Eye (tissue), 1 donor: Measurements from ENCODE around the gene ZNF473.
A peak's percentile ranks its signal among the peaks of the same experiment; 100 is the strongest.

Experiments used
- DNase-seq: peaks from one replicate; pipeline ENCODE4 v3.0.0-alpha.2; 2015

ZNF473 gene

DNA sequence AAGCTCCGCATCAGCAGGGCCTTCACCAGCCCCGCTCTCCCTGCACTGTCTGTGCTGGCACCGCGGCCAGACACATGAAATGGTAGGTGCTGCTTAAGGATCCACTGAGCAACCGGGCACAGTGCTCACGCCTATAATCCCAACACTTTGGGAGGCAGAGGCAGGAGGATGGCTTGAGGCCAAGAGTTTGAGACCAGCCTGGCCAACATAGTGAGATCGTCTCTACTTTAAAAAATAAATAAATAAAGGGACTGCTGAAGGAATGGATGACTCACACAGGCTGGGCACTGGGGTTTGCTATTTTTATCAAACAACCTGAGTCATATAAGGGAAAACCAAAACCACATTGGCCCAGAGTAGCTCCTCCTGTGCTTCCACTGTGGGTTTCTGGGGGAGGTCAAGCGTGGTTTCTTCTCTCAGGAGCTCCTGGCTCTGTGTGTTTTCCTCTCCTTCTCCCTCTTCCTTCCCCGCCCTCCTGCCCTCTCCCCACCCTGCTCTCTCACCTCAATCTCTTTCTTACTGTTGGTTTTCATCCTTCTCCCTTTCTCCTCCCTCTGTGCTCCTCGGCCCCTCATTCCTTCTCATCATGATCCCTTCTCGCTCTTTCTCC is 21.9 kb upstream of the ZNF473 start:
- no peak for DNase-seq

DNA sequence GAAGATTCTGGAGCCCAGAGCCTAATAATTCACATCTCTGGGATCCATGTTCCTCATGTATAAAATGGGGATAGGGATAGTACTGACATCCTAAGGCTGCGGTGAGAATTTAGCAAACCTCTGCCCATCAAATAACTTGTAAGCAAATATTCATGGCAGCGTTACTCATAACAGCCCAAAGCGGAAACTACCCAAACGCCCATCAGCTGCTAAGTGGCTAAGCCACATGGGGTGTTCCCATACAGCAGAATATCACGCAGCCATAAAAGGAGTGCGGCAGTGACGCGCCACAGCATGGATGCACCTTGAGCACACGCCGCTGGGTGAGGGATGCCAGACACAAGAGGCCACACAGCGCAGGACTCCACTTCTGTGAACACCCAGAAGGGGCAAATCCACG is 20.4 kb upstream of the ZNF473 start:
- DNase-seq: no peak

DNA sequence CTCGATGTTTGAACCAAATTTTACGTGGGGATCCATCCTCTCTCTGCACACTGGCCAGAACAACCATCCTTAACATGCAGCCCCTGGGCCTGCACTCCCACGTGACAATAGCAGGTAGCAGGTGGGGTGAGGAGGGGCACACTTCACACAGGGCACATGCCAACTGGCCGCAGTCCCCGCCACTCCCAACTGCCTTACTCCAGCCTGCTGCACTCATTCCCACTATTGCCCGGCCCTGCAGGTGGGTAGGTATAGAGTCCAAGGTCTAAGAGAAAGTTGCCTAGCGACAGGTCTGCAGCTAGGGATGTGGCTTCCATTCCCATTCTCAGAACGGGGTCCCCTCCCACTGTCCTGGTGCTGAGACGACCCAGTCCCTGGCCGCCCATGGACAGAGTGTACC is 18.6 kb upstream of the ZNF473 start:
- DNase-seq: no peak

DNA sequence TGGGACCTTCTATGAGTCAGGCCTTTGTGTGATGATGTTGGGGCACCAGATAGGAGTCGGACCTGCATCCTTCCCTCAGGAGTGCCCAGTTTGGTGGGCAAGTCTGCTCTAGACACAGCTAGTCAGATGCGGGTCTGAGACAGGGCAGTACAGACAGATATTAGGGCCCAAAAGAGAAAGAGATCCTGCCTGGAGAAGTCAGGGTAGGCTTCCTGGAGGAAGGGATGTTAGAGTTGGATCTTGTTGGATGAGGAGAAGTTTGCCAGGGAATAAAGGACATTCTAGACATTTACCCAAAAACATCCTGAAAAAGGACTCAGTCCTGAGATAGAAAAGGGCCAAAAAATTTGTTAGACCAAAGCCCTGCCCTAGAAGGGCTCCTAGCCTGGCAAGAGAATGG is 17.9 kb upstream of the ZNF473 start:
- no peak for DNase-seq

DNA sequence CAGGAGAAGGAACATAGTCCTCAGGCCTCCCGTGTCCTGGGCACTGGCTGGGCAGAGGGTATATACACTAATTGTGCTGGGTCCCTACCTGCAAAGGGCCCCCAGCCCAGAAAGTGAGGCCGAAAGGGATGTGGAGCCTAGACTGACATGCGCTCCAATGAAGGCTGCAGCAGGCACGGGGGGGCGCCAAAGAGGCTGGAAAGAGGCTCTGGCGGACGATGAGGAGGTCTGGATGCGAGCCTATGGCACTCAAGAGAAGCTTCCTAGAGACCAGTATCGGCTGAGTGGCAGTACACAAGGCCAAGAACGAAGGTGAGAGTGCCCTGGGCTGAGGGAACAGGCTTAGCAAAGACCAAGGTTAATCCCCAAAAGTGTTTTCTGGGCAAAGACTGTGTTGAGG is 17.3 kb upstream of the ZNF473 start:
- peak; percentile 19 for DNase-seq

DNA sequence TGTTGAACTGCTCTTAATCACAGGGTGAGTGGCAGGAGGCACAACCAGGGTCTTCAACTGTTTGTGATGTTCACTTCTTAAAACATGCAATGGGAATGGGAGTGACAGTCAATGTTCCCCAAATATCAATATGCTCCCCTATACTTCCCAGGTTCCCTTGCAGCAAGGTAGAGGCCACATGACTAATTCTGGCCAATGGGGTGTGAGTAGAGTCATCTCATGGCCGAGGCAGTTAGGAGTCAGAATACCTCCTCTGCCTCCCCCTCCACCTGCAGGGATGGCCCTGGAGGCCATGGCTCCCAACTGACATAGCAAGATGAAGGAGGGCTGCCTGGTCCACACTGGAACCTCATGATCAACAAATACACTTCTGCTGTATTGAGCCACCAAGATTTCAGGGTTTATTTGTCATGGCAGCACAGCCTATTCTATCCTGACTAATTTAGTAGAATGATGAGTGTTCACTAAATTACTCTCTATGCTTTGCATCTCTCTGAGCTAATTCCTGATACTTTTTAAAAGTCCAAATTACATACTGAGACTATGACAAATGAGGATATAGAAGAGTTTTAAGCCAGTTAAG is 9.5 kb upstream of the ZNF473 start:
- no peak for DNase-seq

DNA sequence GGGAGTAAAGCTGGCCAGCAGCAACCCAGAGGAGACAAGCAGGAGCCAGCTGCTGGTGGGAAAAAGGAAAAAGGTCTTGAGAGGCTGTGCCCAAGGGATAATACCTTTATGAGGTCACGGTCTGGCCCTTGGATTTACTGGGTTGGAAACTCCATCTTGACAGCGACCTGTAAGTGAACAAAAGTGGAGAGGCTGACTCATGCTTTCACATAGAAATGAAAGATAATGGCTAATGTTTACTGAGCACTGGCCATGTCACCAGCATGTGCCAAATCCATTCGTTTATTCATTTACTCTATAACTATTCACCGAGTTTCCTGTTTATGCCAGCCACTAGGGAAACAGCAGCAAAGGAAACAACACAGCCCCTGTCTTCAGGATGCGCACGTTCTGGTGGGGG is 5.3 kb upstream of the ZNF473 start:
- peak; percentile 10 for DNase-seq

DNA sequence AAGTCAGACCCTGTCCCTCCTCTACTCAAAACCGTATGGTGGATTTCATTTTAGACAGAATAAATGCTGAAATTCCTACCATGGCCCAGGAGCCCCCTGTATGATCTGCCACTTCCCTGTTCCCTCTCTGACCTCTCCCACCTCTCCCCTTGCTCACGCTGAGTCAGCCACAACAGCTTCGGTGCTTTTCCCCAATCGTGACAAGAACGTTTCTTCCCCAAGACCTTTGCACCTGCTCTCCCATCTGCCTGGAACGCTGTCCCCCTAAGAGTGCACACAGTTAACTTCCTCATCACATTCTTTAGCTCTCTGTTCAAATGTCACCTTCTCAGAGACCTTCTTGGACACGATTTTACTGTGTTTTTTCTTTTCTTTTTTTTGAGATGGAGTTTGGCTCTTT is 3.0 kb upstream of the ZNF473 start:
- no peak for DNase-seq

DNA sequence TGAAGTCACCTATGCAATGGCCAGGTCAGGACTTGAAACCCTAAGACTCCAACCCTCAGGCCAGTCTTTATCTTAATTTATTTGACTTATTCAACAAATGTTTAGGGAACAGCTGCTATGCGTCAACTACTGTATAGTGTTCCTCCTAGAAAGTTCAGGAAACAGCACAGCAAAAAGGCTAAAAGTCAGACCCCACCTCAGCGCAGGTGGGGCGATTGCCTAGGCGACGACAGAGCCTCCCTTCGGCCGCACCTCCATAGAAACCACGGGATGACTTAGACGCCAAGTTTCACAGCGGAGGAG is 1.1 kb upstream of the ZNF473 start:
- DNase-seq: no peak

DNA sequence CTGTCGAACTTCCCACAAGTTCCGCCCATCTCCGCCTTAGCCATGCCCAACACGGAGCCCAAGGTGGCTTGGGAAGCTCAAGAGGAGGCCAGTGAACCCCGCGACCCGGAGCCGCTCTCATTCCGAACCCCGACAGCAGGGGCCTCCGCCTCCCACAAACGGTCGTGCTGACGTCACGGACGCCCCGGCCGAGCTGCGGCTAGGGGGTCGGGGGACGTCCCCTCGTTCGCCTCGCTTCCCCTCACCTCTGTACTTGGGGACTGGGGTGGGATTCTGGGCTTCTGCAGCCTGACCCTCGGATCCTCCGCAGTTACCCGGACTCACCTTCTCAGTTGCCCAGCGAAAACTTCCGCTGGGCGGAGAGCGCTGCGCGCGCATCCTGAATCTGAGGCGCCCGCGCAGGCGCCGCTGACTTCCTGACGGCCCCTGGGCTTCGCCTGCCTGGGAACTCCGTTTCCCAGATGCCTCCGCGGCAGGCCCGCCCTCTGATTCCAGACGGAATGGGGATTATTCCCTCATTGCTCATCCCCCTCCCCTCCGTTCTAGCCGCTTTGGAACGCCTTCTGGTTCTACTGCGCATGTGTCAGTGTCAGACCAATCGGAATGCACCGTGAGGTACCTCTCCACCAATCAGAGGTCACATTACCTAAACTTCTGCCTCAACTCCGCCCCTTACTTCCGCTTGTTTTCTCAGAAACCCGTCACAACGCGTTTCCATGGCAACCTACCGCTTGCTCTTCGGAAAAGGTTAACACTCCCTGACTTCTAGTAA is 597 bp upstream of the ZNF473 start, which contains the start of gene VRK3:
VRK3 (minus strand) TSS at position 351 of the 772 bp plus-strand sequence. CDS start 9,210 bp downstream, outside the sequence.
- DNase-seq: peak; percentile 100

DNA sequence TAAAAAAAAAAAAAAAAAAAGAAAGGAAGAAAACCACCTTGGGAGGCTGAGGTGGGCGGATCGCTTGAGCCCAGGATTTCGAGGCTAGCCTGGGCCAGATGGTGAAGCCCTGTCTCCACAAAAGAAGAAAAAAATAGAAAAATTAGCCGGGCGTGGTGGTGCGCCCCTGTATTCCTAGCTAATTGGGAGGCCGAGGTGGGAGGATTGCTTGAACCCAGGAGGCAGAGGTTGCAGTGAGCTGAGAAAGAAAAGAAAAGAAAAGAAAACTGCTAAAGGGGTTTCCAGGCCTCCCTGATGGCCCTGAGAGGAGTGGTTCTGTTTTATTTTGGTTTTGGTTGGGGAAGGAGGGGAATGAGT is 723 bp downstream of the ZNF473 start:
- DNase-seq: no peak

DNA sequence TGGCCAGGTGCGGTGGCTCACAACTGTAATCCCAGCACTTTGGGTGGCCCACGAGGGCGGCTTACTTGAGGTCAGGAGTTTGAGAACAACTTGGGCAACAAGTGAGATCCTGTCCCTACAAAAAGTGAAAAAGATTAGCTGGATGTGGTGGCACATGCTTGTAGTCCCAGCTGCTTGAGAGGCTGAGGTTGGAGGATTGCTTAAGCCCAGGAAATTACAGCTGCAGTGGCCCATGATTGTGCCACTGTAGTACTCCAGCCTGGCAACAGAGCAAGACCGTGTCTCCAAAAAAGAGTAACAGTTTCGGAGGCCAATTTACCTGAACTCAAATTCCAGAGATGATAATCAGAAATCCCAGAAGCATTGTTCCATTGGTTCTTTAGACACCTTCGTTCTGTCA is 4.4 kb downstream of the ZNF473 start:
- no peak for DNase-seq

DNA sequence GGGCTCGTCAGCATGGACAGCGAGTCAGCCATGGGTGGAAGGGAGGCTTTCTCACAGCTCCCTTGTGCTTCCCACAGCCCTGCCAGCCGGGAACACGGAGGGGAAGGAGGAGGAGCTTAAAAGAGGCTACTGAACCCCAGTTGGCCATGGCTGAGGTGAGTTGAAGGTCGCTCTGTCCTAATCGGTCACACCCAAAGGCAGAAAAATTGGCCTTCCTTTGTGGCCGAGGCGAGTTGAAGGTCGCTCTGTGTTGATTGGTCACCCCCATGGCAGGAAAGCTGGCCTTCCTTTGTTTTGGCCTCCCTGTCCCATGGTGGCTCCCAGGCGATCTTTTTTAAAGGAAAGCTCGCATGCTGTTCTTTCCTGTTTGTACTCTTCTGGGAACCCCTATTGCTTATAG is 5.1 kb downstream of the ZNF473 start:
- DNase-seq: no peak

DNA sequence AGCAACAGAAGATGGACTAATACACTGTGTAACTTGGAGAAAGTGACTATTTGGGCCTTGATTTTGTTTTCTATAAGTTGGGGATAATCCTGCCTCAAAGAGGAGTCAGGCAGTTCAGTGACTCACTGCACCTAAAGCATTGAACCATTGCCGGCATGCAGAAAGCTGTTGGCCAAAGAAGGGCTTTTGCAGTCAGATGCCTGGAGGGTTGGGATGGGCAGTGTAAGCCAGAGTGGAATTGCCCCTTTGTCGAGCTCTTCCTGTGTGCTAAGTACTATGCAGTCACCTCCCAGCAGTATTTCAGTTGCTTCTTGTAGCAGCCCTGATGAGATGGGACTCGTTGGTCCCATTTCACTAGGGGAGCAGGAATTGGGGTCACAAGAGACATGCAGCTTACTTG is 11.1 kb downstream of the ZNF473 start:
- no peak for DNase-seq

DNA sequence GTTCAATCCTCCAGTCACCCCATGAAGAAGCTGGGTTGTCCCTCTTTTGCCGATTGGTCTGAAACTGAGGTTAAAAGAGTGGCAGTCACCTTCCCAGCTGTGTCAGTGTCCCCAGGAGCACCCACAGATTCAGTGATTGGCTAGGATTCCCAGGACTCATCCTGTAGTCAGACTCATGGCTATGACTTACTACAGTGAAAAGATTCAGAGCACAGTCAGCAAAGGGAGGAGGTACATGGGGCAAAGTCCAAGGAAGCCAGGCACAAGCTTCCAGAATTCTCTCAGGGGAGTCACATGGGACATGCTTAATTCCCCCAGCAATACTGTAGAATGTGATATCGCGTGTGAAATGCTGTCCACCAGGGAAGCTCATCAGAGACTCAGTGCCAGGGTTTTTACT is 14.2 kb downstream of the ZNF473 start:
- DNase-seq: no peak

DNA sequence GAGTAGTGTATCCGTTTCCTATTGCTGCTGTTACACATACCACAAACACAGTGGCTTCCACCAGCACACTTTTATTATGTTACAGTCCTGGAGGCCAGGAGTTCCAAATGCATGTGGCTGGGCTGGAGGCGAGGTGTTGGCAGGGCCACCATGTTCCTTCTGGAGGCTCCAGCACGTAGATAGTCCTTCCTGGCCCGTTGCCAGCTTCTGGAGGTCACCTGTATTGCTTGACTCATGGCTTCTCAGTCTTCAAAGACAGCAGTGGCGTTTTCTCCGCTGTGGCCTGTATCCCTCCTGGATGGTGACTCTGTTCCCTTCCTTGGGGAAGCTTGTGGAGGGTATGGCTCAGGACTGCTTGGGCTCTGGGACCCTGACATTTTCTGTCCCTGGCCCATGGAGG is 15.2 kb downstream of the ZNF473 start:
- no peak for DNase-seq

DNA sequence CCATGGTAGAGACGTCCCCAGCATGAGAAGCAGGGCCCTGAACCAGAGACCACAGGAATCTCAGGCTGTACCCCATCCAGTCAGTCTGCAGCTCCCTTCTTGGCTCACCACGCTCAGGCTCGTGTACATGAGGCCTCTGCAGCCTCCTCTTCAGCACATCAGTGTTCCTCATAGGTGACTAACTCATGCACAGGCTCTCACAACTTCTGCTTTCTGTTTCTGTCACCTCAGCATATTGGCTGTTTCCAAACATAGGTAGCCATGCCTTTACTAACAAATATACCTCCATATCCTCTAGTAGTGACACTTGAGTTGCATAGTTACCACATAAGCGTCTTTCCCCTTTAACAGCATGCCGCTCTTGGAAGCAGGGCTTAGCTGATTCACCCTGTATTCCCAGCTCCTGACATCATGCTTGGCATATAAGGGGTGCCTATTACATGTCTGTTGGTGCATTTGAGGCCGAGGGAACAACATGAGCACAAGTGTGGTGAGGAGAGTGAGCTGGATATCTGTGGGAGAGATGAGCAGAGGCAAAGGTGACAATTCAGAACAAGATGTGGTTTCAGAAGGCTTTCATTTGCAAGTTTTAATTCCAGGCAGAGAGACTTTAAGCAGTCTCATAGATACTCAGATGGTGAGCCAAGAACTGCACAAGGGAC is 16.7 kb downstream of the ZNF473 start:
- no peak for DNase-seq

DNA sequence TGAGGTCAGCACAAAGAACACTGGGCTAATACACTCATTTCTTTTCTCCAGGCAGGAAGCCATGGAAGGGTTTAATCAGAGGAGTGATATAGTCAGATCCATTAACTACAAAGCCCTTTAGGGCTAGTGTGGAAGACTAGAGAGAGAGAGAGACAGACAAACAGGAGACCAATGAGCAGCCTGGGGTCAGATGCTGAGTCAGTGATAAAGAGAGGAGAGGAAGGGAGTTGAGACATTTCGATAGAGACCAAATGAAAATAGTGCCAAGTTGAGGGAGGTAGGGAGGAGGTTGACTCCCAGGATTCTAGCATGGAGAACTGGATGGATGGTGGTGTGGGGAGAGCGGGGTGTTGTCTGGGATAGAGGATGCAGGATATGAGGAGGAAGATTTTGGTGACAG is 18.2 kb downstream of the ZNF473 start:
- DNase-seq: no peak

DNA sequence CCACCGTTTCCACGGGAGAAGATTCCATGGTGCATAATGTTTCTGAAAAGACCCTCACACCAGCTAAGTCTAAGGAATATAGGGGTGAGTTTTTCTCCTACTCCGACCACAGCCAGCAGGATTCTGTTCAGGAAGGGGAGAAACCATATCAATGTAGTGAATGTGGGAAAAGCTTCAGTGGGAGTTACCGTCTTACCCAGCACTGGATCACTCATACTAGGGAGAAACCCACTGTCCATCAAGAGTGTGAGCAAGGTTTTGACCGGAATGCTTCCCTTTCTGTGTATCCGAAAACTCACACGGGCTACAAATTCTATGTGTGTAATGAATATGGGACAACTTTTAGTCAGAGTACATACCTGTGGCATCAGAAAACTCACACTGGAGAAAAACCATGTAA is 19.1 kb downstream of the ZNF473 start:
- no peak for DNase-seq

DNA sequence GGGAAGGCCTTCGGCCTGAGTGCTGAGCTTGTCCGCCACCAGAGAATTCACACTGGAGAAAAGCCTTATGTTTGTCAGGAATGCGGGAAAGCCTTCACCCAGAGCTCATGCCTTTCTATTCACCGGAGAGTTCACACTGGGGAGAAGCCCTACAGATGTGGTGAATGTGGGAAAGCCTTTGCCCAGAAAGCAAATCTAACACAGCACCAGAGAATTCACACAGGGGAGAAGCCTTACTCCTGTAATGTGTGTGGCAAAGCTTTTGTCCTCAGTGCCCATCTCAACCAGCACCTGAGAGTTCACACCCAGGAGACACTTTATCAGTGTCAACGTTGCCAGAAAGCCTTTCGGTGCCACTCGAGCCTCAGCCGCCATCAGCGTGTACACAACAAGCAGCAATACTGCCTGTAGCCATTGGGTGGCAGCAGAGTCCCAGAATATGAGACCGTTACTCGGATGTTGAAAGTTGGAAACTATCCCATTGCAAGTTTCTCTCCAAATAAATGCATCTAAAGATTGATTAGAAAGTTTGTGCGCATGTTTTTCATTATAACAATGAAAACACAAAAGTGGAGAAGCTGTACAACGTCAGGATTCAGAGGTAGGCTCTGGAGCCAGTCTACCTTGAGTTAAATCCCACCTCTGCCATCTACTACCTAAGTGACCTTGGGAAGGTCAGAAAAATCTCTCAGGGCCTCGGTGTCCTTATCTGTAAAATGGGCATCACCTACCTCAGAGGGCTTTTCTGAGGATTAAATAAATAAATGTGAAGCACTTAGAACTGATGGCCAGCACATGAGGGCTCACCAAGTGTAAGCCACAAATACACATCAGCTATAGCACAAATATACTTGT is 21.1 kb downstream of the ZNF473 start:
- peak; percentile 87 for DNase-seq

DNA sequence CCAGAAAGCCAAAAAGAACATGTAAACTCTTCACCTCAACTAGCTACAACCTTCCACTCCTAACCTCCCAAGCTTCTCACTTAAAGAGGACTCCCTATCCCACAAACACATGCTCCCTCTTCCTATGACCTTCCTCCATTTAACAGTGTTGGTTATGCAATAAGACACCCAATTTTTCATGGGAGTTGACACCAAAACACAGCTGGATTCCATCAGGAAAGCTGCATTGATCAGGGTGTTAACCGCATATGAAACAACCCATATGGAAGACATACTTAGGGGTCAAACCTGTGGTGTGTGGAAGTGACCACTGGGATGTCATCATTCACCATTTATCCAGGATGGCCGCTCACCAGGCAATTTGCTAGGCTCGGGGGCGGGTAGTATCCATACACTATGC is 21.9 kb downstream of the ZNF473 start:
- DNase-seq: no peak

DNA sequence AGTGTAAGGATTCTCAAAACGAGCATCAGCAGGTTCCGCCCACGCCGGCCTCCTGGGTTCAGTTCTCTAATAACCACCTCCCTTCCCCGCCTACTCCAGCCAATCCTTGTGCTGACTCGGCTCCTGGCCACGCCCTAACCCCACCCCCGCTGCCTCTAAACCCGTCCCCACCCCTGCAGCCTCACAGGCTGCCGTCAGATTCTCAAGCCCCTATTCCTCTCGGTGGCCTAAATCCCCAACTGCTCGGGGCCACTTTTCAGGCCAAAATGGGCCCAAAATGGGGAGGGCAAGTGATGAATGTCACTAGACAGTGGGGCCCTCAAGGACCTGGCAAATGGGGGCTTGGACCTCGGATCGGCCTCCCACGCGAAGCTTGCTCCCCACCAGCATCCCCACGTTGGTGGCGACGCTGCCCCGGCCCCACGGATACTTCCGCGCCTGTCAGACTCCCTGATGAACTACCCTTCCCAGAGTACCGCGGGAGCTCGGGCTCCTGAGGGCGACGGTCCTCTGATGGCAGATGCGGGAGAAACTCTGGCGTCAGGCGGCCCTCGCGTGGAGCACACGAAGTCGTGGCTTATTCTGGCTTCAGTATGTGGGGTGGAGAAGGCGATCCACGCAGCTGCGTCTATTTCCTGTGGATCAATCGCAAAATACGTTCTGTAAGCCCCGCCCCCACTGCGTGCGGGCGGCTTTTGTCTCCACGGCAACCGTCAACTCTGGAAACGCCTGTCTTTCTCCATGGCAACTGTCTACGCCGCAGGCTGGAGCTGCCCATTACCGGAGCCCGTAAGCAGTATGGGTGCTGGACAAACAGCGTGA is 24.8 kb downstream of the ZNF473 start:
- DNase-seq: peak; percentile 94
